Lower leg skin (tissue), 4 donors: Measurements from ENCODE around the gene ADAM33. TPM values are rescaled to one million over a fixed set of nuclear protein-coding genes. Genes with fewer than 3 reads are reported as not detected.
A peak's percentile ranks its signal among the peaks of the same experiment; 100 is the strongest.

Experiments
- DNase-seq, 2 donors: peaks; one replicate each; pipeline ENCODE4 v3.0.0-alpha.2; 2019; ENCODE audit warnings: low spot score in 2 of 2
- H3K4me3 ChIP-seq: fragments of 200-600 bp; sonication (generic); 2 replicates; pipeline ENCODE4 v1.5.1; 2017; ENCODE audit warnings: mild to moderate bottlenecking, low read depth; ENCODE audit not compliant: poor library complexity, severe bottlenecking
- POLR2A ChIP-seq, 2 donors: fragments of 450-650 bp; IDR thresholded peaks; one replicate each; pipeline ENCODE4 v1.6.1; 2016 to 2017; ENCODE audit warnings: antibody characterized with exemption in 2 of 2, mild to moderate bottlenecking in 1 of 2, moderate library complexity in 1 of 2
- WGBS, 2 donors: methylation state at CpG; one replicate each; pipeline ENCODE4 v1.1.5; 2018; 5-methylcytosine and 5-hydroxymethylcytosine counted together
- intact Hi-C: fragments of 100-400 bp; cut with DNase I; formaldehyde crosslinking; loops from one replicate; pipeline ENCODE4 v1.15.0; 2023; ENCODE audit warnings: low total_unique reads
- total RNA-seq, 4 donors: library from RNA; depleted of rRNA; stranded (reverse); fragments of >200 nt; gene quantifications; one replicate each; pipeline ENCODE4 v1.1.0, GENCODE V29; 2016
- TF ChIP-seq, protein P1 (sequence below), 3 donors: fragments of 450-650 bp; IDR thresholded peaks; one replicate each; pipeline ENCODE4 v1.5.1; 2016; ENCODE audit warnings: antibody characterized with exemption in 3 of 3, mild to moderate bottlenecking in 3 of 3, moderate library complexity in 2 of 3

The ADAM33 gene
- total RNA-seq, 4 donors from 2014 or later = 8.0 to 13.7 (median 11.1) TPM

DNA sequence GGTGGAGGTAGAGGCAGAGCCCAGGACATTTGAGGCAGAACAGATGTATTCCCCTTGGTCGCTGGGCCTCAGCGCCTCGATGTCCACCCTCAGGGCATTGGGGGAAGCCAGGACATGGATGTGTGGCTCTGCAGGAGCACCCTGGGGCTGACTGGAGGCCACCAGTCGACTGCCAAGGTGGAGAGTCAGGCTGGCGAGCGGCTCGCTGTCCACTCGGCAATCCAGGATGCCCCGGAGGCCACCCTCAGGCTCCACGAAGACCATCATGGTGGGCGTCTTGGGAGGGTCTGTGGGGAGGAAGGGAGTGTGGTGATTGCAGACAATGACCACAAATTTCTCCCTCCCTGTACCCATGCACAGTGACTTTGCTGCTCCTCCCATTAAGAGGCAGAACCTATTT lies 8.2 kb upstream of the ADAM33 start:
- intact Hi-C loops = no loop called here
- no peak for TF ChIP-seq POLR2A (IDR thresholded peaks at IDR 0.05)
- WGBS, 2 donors = 84 to 92% methylated on average over 11 of the region's 11 CpGs
- H3K4me3 ChIP-seq = no peak overlapping the region
- DNase-seq = no peak

DNA sequence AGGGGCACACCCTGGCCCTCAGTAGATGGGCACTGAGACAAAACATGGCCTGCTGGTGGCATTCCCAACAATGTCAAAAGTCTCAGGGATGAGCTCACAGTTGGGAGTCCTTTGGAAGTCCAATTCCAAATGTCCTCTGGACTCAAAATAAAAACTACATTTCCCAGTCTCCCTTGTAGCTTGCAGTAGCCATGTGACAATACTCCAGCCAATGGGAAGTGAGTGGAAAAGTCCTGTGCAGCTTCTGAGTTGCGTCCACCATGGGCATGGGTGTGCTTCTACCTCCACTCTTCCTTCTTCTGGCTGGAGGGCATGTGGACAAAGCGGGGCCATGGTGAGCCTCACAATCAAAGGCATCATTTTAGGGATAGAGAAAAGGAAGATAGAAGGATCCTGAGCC lies 5.8 kb upstream of the ADAM33 start:
- intact Hi-C loops = no loop called here
- H3K4me3 ChIP-seq = no peak overlapping the region
- DNase-seq = no peak
- TF ChIP-seq POLR2A (IDR thresholded peaks at IDR 0.05) = no peak
- TF ChIP-seq, protein P1, sequence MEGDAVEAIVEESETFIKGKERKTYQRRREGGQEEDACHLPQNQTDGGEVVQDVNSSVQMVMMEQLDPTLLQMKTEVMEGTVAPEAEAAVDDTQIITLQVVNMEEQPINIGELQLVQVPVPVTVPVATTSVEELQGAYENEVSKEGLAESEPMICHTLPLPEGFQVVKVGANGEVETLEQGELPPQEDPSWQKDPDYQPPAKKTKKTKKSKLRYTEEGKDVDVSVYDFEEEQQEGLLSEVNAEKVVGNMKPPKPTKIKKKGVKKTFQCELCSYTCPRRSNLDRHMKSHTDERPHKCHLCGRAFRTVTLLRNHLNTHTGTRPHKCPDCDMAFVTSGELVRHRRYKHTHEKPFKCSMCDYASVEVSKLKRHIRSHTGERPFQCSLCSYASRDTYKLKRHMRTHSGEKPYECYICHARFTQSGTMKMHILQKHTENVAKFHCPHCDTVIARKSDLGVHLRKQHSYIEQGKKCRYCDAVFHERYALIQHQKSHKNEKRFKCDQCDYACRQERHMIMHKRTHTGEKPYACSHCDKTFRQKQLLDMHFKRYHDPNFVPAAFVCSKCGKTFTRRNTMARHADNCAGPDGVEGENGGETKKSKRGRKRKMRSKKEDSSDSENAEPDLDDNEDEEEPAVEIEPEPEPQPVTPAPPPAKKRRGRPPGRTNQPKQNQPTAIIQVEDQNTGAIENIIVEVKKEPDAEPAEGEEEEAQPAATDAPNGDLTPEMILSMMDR (IDR thresholded peaks at IDR 0.05) = no peak
- WGBS, 2 donors = 61 to 64% methylated on average over 2 of the region's 2 CpGs

DNA sequence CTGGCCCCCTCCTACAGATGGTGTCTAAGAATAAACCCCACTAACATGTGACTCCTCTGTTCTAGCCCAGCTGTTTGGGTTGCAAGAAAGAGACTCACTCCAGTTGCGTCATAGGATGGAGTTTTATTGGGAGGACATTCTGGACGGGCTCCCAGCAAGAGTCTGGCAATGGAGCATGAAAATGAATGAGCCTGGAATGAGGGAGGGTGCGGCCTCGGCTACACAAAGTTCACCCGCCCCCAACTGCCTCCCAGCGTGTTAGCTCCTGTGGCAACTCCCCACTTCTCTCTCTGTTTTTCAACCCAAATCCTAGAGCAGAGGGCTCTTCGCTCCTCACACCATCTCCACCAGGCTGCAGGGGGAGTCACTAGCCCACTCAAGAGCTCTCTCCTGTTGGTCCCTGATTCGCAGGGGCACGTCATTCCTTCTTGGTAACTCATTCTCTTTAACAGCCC lies 5.1 kb upstream of the ADAM33 start:
- TF ChIP-seq, protein P1 (IDR thresholded peaks at IDR 0.05) = no peak
- no peak for TF ChIP-seq POLR2A (IDR thresholded peaks at IDR 0.05)
- intact Hi-C loops = no loop called here
- WGBS, 2 donors = 29 to 32% methylated on average over 9 of the region's 9 CpGs
- peak; percentile 89 to 96 for DNase-seq
- H3K4me3 ChIP-seq = no peak overlapping the region

DNA sequence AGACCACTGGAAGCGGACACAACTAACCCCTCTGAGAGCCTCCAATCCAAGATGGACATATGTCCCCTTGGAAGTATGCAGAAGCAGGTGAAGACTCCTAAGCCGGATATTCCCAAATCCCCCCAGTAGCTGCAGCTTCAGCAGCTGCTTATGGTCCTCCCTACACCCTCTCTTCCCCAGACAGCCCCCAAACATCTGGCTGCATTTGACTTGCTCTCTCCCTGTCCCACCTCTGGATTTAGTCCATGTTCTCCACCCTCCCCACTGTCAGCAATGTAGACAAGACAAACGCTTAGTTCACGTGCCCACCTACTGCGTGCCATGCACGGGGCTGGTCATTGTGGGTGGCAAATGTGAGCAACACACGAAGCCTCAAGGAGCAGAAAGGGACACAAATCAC lies 4.6 kb upstream of the ADAM33 start:
- TF ChIP-seq POLR2A (IDR thresholded peaks at IDR 0.05) = no peak
- no peak overlapping the region for H3K4me3 ChIP-seq
- 64 to 69% methylated on average over 7 of the region's 7 CpGs for WGBS, 2 donors
- intact Hi-C loops = no loop called here
- DNase-seq = no peak

DNA sequence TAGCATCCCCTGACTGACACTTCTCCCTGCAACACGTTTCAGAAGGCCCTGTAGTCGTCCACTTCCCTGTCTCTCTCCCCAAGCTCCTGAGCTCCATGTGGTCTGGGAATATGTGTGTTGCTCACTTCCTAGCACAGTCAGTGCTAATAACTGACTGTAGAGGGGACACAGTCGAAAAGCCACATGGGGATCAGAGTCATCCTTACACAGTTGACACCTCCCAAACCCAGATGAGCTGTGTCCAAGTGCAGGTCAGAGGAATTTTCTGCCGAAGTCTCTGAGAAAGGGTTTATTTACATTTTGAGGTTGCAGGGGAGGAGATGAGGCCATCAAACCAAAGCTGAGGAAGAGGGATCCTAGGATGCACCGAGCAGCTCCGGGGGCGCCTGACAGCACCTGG lies 3.5 kb upstream of the ADAM33 start:
- 76 to 82% methylated on average over 7 of the region's 7 CpGs for WGBS, 2 donors
- no peak for DNase-seq
- TF ChIP-seq, protein P1 (IDR thresholded peaks at IDR 0.05) = no peak
- no peak for TF ChIP-seq POLR2A (IDR thresholded peaks at IDR 0.05)
- intact Hi-C loops = no loop called here
- H3K4me3 ChIP-seq = no peak overlapping the region

DNA sequence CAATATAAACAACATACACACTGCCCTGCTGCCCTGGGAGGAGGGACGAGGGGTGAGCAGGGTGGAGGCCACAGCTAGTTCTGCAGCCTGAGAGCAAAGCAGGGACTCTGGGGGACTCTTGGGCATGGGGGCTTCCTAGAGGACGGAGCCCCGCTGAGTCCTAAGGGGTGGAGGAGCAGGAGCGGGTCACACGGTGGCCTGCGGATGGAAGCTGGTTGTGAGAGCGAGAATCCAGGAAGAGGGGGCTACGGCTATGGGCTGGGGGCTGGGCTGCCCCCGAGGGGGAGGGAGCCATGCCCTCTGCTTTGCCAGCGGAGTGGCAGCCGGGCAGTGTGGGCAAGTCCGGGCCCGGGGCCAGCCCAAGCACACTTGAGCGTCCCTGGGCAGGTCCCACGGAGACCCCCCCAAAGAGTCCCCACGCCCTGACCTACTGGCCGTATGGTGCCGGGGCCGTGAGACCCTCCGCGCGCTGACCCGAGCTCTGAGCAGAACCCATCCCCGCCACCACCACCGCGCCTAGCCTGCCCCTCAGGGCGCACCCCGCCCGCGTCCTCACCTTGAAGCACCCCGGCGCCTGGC lies 369 bp downstream of the ADAM33 start:
- H3K4me3 ChIP-seq = peak overlapping the region; percentile 20
- WGBS, 2 donors = 14 to 28% methylated on average over 12 to 30 of the region's 32 CpGs
- DNase-seq = no peak
- TF ChIP-seq POLR2A (IDR thresholded peaks at IDR 0.05) = no peak
- TF ChIP-seq, protein P1 (IDR thresholded peaks at IDR 0.05) = no peak
- intact Hi-C loops = no loop called here

DNA sequence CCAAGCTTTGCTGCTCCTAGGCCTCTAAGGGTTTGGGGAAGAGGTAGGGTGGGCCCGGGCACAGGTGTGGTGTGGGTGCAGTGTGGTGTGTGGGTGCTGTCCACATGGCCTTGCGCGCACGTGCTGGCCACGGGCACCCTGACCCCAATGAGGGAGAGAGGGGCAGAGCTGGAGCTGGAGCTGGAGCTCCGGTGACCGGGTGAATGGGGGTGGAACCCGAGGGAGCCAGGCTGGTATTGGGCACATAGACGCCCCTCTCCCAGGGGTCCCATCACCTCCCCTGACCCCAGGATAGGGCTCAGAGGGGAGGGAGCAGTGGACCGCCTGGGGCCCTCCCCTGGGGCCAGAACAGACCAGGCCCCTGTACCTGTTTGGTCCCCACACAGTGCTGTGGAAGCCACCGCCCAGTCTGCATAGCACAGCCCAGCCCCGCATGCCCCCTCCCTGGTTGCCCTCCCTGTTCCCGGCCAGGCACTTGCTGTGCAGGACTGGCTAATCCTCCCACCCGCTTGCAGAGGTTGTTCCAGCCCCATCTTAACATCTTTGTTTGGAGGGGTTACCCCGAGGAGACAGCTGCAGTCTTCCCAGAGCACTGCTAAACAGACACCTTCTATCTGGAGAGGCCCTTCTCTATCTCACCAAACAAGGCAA lies 984 bp downstream of the ADAM33 start:
- peak overlapping the region; percentile 20 for H3K4me3 ChIP-seq
- intact Hi-C loops = no loop called here
- DNase-seq = no peak
- WGBS, 2 donors = 60 to 64% methylated on average over 14 to 15 of the region's 15 CpGs
- TF ChIP-seq, protein P1 (IDR thresholded peaks at IDR 0.05) = no peak
- no peak for TF ChIP-seq POLR2A (IDR thresholded peaks at IDR 0.05)
